ENCODE results near the gene NAGA. TPM values are rescaled to one million over a fixed set of nuclear protein-coding genes. Genes with fewer than 3 reads are reported as not detected.

Gene NAGA
- total RNA-seq, 2 experiments from 2014 or later: 14.4 to 16.9 TPM

- intact Hi-C loops (cut with micrococcal nuclease; ENCODE audit: unreplicated experiment): loop anchor here (10.0 kb wide), 1 partner anchor 76 kb away; no protein-coding TSS in a partner anchor
- Histone ChIP-seq H3K9me3 (ENCODE audit: low read length) (no peaks in the 10 kb centered on the region), H3K4me2 (ENCODE audit: low read length) (no peak overlapping the region), H4K20me1 (ENCODE audit: insufficient read depth, low read length) (no peaks in the 10 kb centered on the region), H3K9me2 (ENCODE audit: insufficient read depth, low read length) (no peaks in the 10 kb centered on the region), H3K27ac (ENCODE audit: low read depth, low read length, poor library complexity, severe bottlenecking) (no peak overlapping the region), H2AFZ (ENCODE audit: low read length) (no peak overlapping the region), H3K4me3 (ENCODE audit: low read depth, low read length, poor library complexity, severe bottlenecking) (no peak overlapping the region), H3K79me2 (ENCODE audit: insufficient read depth, low read depth, low read length) (no peaks in the 10 kb centered on the region), H3K36me3 (ENCODE audit: insufficient read depth, low read length) (no peaks in the 10 kb centered on the region), H3K4me1 (ENCODE audit: insufficient read depth, low read length, poor library complexity, severe bottlenecking) (no peaks in the 10 kb centered on the region)
- no peak for DNase-seq (ENCODE audit: low spot score)
- no TSS peak for BruUV-seq (replicated peaks)
- ChIA-PET POLR2A (interaction anchor here (0.7 kb wide), 1 partner anchor 24 kb away, joined by 3 read pairs; no protein-coding TSS in a partner anchor), CTCF (ENCODE audit: unreplicated experiment) (no interaction called here)
- TF ChIP-seq CTCF (conservative IDR thresholded peaks at IDR 0.05; ENCODE audit: low read length) (no peak), EZH2phosphoT487 (IDR thresholded peaks at IDR 0.05; ENCODE audit: borderline replicate concordance, low read depth, low read length) (no peak)
These were observed 19.9 kb downstream of the NAGA start for GRCh38 chr22:42050641-42051180.

GRCh38 chr22:42041784-42042183 is 28.8 kb downstream of the NAGA start:
- TF ChIP-seq EZH2phosphoT487 (IDR thresholded peaks at IDR 0.05; ENCODE audit: borderline replicate concordance, low read depth, low read length) (no peak), CTCF (conservative IDR thresholded peaks at IDR 0.05; ENCODE audit: low read length) (no peak)
- H3K9me3 ChIP-seq (ENCODE audit: low read length): peaks cover 18% of the 10 kb centered on the region
- no peak for DNase-seq (ENCODE audit: low spot score)
- H3K4me1 ChIP-seq (ENCODE audit: insufficient read depth, low read length, poor library complexity, severe bottlenecking): no peaks in the 10 kb centered on the region
- no peak overlapping the region for H3K4me3 ChIP-seq (ENCODE audit: low read depth, low read length, poor library complexity, severe bottlenecking)
- H3K4me2 ChIP-seq (ENCODE audit: low read length): no peak overlapping the region
- ChIA-PET CTCF (ENCODE audit: unreplicated experiment) (no interaction called here), POLR2A (no interaction called here)
- H4K20me1 ChIP-seq (ENCODE audit: insufficient read depth, low read length): no peaks in the 10 kb centered on the region
- H3K79me2 ChIP-seq (ENCODE audit: insufficient read depth, low read depth, low read length): no peaks in the 10 kb centered on the region
- no peaks in the 10 kb centered on the region for H3K36me3 ChIP-seq (ENCODE audit: insufficient read depth, low read length)
- H2AFZ ChIP-seq (ENCODE audit: low read length): no peak overlapping the region
- H3K9me2 ChIP-seq (ENCODE audit: insufficient read depth, low read length): no peaks in the 10 kb centered on the region
- no TSS peak for BruUV-seq (replicated peaks)
- H3K27ac ChIP-seq (ENCODE audit: low read depth, low read length, poor library complexity, severe bottlenecking): no peak overlapping the region
- intact Hi-C loops (cut with micrococcal nuclease; ENCODE audit: unreplicated experiment): no loop called here

- Histone ChIP-seq H3K27ac (ENCODE audit: low read depth, low read length, poor library complexity, severe bottlenecking) (no peak overlapping the region), H3K4me2 (ENCODE audit: low read length) (no peak overlapping the region), H3K4me3 (ENCODE audit: low read depth, low read length, poor library complexity, severe bottlenecking) (no peak overlapping the region), H3K4me1 (ENCODE audit: insufficient read depth, low read length, poor library complexity, severe bottlenecking) (no peaks in the 10 kb centered on the region), H3K79me2 (ENCODE audit: insufficient read depth, low read depth, low read length) (no peaks in the 10 kb centered on the region), H2AFZ (ENCODE audit: low read length) (no peak overlapping the region), H3K9me2 (ENCODE audit: insufficient read depth, low read length) (no peaks in the 10 kb centered on the region), H3K9me3 (ENCODE audit: low read length) (peaks cover 18% of the 10 kb centered on the region), H4K20me1 (ENCODE audit: insufficient read depth, low read length) (no peaks in the 10 kb centered on the region), H3K36me3 (ENCODE audit: insufficient read depth, low read length) (no peaks in the 10 kb centered on the region)
- no TSS peak for BruUV-seq (replicated peaks)
- TF ChIP-seq EZH2phosphoT487 (IDR thresholded peaks at IDR 0.05; ENCODE audit: borderline replicate concordance, low read depth, low read length): no peak
- intact Hi-C loops (cut with micrococcal nuclease; ENCODE audit: unreplicated experiment): no loop called here
- ChIA-PET POLR2A (interaction anchor here (0.7 kb wide), 1 partner anchor 40 kb away, joined by 5 read pairs; no protein-coding TSS in a partner anchor), CTCF (ENCODE audit: unreplicated experiment) (no interaction called here)
- no peak for DNase-seq (ENCODE audit: low spot score)
These were observed 31.3 kb downstream of the NAGA start for GRCh38 chr22:42039271-42039670.
